Testis (tissue), 2 donors: ENCODE data around the gene PCDHB5.

Source experiments
- POLR2A ChIP-seq: fragments of 450-650 bp; IDR thresholded peaks from one replicate; pipeline ENCODE4 v1.6.1; 2017; ENCODE audit warnings: antibody characterized with exemption, mild to moderate bottlenecking, moderate library complexity
- TF ChIP-seq, protein P1 (sequence below), 3 experiments: fragments of 450-650 bp in 2 of 3; fragments of 200-600 bp in 1 of 3; sonication (generic) in 1 of 3; IDR thresholded peaks; one replicate each; pipeline ENCODE4 v1.5.1; 2016 to 2019; ENCODE audit warnings: antibody characterized with exemption in 3 of 3, mild to moderate bottlenecking in 2 of 3, moderate library complexity in 1 of 3

DNA sequence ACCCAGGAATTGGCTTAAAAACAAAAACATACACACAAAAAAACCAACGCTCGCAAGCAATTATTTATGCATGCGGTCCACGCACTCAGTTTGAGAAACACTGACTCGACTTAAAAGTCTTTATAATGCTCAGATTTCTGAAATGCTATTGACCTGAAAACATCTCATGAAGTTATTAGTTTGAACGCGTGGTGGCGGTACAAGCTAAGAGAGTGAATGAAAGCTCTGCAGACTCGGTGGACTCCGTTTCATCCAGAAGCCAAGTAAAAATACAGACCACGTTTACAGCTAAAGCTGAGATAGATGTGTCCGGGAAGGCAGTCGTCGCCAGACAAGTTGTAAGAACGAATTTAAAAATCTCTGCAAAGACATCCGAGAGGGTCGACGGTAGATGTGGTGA lies 14.8 kb downstream of the PCDHB5 start, which contains the start of gene PCDHB6:
- TF ChIP-seq, protein P1, sequence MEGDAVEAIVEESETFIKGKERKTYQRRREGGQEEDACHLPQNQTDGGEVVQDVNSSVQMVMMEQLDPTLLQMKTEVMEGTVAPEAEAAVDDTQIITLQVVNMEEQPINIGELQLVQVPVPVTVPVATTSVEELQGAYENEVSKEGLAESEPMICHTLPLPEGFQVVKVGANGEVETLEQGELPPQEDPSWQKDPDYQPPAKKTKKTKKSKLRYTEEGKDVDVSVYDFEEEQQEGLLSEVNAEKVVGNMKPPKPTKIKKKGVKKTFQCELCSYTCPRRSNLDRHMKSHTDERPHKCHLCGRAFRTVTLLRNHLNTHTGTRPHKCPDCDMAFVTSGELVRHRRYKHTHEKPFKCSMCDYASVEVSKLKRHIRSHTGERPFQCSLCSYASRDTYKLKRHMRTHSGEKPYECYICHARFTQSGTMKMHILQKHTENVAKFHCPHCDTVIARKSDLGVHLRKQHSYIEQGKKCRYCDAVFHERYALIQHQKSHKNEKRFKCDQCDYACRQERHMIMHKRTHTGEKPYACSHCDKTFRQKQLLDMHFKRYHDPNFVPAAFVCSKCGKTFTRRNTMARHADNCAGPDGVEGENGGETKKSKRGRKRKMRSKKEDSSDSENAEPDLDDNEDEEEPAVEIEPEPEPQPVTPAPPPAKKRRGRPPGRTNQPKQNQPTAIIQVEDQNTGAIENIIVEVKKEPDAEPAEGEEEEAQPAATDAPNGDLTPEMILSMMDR (IDR thresholded peaks at IDR 0.05) = peak; percentile 14 to 30 (median 27)
- TF ChIP-seq POLR2A = no peak
